A549 (cell line): ENCODE data around the gene THADA. TPM values are rescaled to one million over a fixed set of nuclear protein-coding genes. Genes with fewer than 3 reads are reported as not detected.
A peak's percentile ranks its signal among the peaks of the same experiment; 100 is the strongest.

ENCODE experiments used
- ATAC-seq, 2 experiments: fragments of 200-7000 bp in 1 of 2; fragments of >200 bp in 1 of 2; cut with Nextera tagmentation in 1 of 2; cut with Tn5 transposase in 1 of 2; 3 replicates each; pipeline versions ENCODE4 v1.8.0 to v1.9.1; 2018 to 2020; ENCODE audit warnings: mild to moderate bottlenecking in 1 of 2, moderate library complexity in 1 of 2
- CTCF ChIA-PET: fragments of 300-600 bp; sonication (Branson Sonifier 250); formaldehyde crosslinking; extraction: SDS; loops from one replicate; lab custom pipeline; 2021; ENCODE audit warnings: antibody characterized with exemption, inconsistent platforms; lab: Yijun Ruan, JAX
- POLR2A ChIA-PET: fragments of 350-600 bp; formaldehyde crosslinking; extraction: SDS; loops from one replicate; lab custom pipeline; 2021; ENCODE audit warnings: antibody characterized with exemption, inconsistent platforms; lab: Yijun Ruan, JAX
- DNase-seq, 2 experiments: peaks; one replicate each; pipeline versions ENCODE4 v3.0.0 to v3.0.0-alpha.2; 2011 to 2016; ENCODE audit warnings: low read depth in 1 of 2, low spot score in 1 of 2
- FAIRE-seq: peaks from 2 replicates; lab custom pipeline; 2011; peaks lifted over from hg19 to GRCh38; lab: Jason Lieb, UNC
- H3K27ac ChIP-seq, 2 experiments: fragments of >200 bp; sonication (Bioruptor Twin); formaldehyde crosslinking; 3 replicates each; pipeline ENCODE4 v1.5.1; 2016 to 2017
- H3K4me1 ChIP-seq: fragments of >200 bp; sonication (Bioruptor Twin); formaldehyde crosslinking; 3 replicates; pipeline ENCODE4 v1.6.1; 2016
- H3K4me2 ChIP-seq: fragments of >200 bp; sonication (Bioruptor Twin); formaldehyde crosslinking; 3 replicates; pipeline ENCODE4 v1.6.1; 2016
- H3K4me3 ChIP-seq: fragments of >200 bp; sonication (Bioruptor Twin); formaldehyde crosslinking; 3 replicates; pipeline ENCODE4 v1.5.1; 2016
- H3K9me3 ChIP-seq: fragments of >200 bp; sonication (Bioruptor Twin); formaldehyde crosslinking; 3 replicates; pipeline ENCODE4 v1.6.1; 2016
- BHLHE40 ChIP-seq: IDR thresholded peaks from 2 replicates; pipeline ENCODE4 v1.6.1; 2012; ENCODE audit warnings: low read depth, low read length, inconsistent platforms
- EHMT2 ChIP-seq: fragments of 200-600 bp; sonication (generic); IDR thresholded peaks from 2 replicates; pipeline ENCODE4 v1.6.1; 2016; ENCODE audit warnings: antibody characterized with exemption, low read depth, mild to moderate bottlenecking, moderate library complexity
- EP300 ChIP-seq, 2 experiments: fragments of >200 bp; sonication (Bioruptor Twin); formaldehyde crosslinking; IDR thresholded peaks; 2 replicates in 1 of 2; 3 replicates in 1 of 2; pipeline ENCODE4 v1.6.1; 2016 to 2017
- FOSL2 ChIP-seq, 2 experiments: fragments of 450-650 bp in 1 of 2; fragments of >200 bp in 1 of 2; sonication (Bioruptor Twin) in 1 of 2; formaldehyde crosslinking; IDR thresholded peaks; 2 replicates each; pipeline versions ENCODE4 v1.5.0 to v1.6.1; 2016 to 2020; ENCODE audit warnings: mild to moderate bottlenecking in 1 of 2, moderate library complexity in 1 of 2
- FOXS1 ChIP-seq: fragments of 250-450 bp; sonication (Bioruptor Pico); IDR thresholded peaks from 2 replicates; pipeline ENCODE4 v1.5.0; 2020; ENCODE audit warnings: mild to moderate bottlenecking, moderate library complexity
- GATA3 ChIP-seq: IDR thresholded peaks from 2 replicates; pipeline ENCODE4 v1.6.1; 2012; ENCODE audit warnings: borderline replicate concordance
- HDAC2 ChIP-seq: fragments of 200-600 bp; sonication (generic); IDR thresholded peaks from 2 replicates; pipeline ENCODE4 v1.6.1; 2016
- HMGXB4 ChIP-seq: fragments of 250-450 bp; sonication (Bioruptor Pico); IDR thresholded peaks from 2 replicates; pipeline ENCODE4 v1.5.0; 2021; ENCODE audit warnings: mild to moderate bottlenecking, moderate library complexity, borderline replicate concordance
- HOXA7 ChIP-seq: fragments of 250-450 bp; sonication (Bioruptor Pico); IDR thresholded peaks from 2 replicates; pipeline ENCODE4 v1.5.0; 2020; ENCODE audit warnings: mild to moderate bottlenecking, moderate library complexity
- HOXB5 ChIP-seq: fragments of 250-450 bp; sonication (Bioruptor Pico); IDR thresholded peaks from 2 replicates; pipeline ENCODE4 v1.5.0; 2020; ENCODE audit warnings: mild to moderate bottlenecking, moderate library complexity
- JUN ChIP-seq, 2 experiments: fragments of >200 bp; sonication (Bioruptor Twin); formaldehyde crosslinking; IDR thresholded peaks; 2 replicates in 1 of 2; 3 replicates in 1 of 2; pipeline ENCODE4 v1.6.1; 2016 to 2017
- JUNB ChIP-seq: fragments of >200 bp; sonication (Bioruptor Twin); formaldehyde crosslinking; IDR thresholded peaks from 2 replicates; pipeline ENCODE4 v1.6.1; 2016
- MAZ ChIP-seq: fragments of 150-350 bp; IDR thresholded peaks from 2 replicates; pipeline ENCODE4 v1.6.1; 2014; ENCODE audit warnings: antibody characterized with exemption, low read depth, low read length, borderline replicate concordance
- NR3C1 ChIP-seq: fragments of >200 bp; sonication (Bioruptor Twin); formaldehyde crosslinking; IDR thresholded peaks from 3 replicates; pipeline ENCODE4 v1.6.1; 2017
- RAD21 ChIP-seq, 2 experiments: fragments of >200 bp in 1 of 2; sonication (Bioruptor Twin) in 1 of 2; formaldehyde crosslinking in 1 of 2; IDR thresholded peaks in 1 of 2; conservative IDR thresholded peaks in 1 of 2; 2 replicates in 1 of 2; 3 replicates in 1 of 2; pipeline ENCODE4 v1.6.1; 2012 to 2018; ENCODE audit warnings: inconsistent platforms in 1 of 2
- RCOR1 ChIP-seq: fragments of 150-350 bp; IDR thresholded peaks from 2 replicates; pipeline ENCODE4 v1.6.1; 2014; ENCODE audit warnings: antibody characterized with exemption, low read length, low read depth
- RFX5 ChIP-seq: fragments of 450-650 bp; IDR thresholded peaks from 2 replicates; pipeline ENCODE4 v1.7.1; 2014; ENCODE audit warnings: antibody characterized with exemption, mild to moderate bottlenecking, moderate library complexity
- SMC3 ChIP-seq: fragments of >200 bp; sonication (Bioruptor Twin); formaldehyde crosslinking; IDR thresholded peaks from 3 replicates; pipeline ENCODE4 v1.6.1; 2018; ENCODE audit warnings: inconsistent platforms
- USF2 ChIP-seq: fragments of 450-650 bp; IDR thresholded peaks from 2 replicates; pipeline ENCODE4 v1.6.1; 2014; ENCODE audit warnings: antibody characterized with exemption
- ZC3H11A ChIP-seq: fragments of 450-650 bp; IDR thresholded peaks from 2 replicates; pipeline ENCODE4 v1.6.1; 2014; ENCODE audit warnings: antibody characterized with exemption, mild to moderate bottlenecking
- WGBS: methylation state at CpG from one replicate; pipeline ENCODE4 v1.1.6; 2017; ENCODE audit errors: missing lambda C conversion rate; 5-methylcytosine and 5-hydroxymethylcytosine counted together
- polyA plus RNA-seq, 4 experiments: library from polyadenylated mRNA; depleted of rRNA in 3 of 4; stranded (reverse); fragments of >200 nt; fragmentation: RNase III in 1 of 4; extraction: RNeasy Plus Mini Kit Qiagen cat#74134 plus additional on column Dnase treatment in 1 of 4; gene quantifications; 2 replicates in 3 of 4; 3 replicates in 1 of 4; pipeline ENCODE4 v1.2.3, GENCODE V29; 2011 to 2017
- TF ChIP-seq, protein P1 (sequence below): fragments of >200 bp; sonication (Bioruptor Twin); formaldehyde crosslinking; IDR thresholded peaks from 3 replicates; pipeline ENCODE4 v1.5.1; 2016
- TF ChIP-seq, protein P2 (sequence below): fragments of >200 bp; sonication (Bioruptor Twin); formaldehyde crosslinking; IDR thresholded peaks from 2 replicates; pipeline ENCODE4 v1.6.1; 2016
- TF ChIP-seq, protein P3 (sequence below): fragments of 150-350 bp; IDR thresholded peaks from 2 replicates; pipeline ENCODE4 v1.6.1; 2014; ENCODE audit warnings: low read depth, mild to moderate bottlenecking, low read length
- TF ChIP-seq, protein P4 (sequence below): IDR thresholded peaks from 2 replicates; pipeline ENCODE4 v1.6.1; 2012

Gene THADA
- polyA plus RNA-seq, 2 of the 4 experiments (the other 2 are of a cell fraction): 21.8 to 37.9 TPM

GRCh38 chr2:43318791-43319190 is 277.0 kb downstream of the THADA start (continued):
- TF ChIP-seq, protein P1, sequence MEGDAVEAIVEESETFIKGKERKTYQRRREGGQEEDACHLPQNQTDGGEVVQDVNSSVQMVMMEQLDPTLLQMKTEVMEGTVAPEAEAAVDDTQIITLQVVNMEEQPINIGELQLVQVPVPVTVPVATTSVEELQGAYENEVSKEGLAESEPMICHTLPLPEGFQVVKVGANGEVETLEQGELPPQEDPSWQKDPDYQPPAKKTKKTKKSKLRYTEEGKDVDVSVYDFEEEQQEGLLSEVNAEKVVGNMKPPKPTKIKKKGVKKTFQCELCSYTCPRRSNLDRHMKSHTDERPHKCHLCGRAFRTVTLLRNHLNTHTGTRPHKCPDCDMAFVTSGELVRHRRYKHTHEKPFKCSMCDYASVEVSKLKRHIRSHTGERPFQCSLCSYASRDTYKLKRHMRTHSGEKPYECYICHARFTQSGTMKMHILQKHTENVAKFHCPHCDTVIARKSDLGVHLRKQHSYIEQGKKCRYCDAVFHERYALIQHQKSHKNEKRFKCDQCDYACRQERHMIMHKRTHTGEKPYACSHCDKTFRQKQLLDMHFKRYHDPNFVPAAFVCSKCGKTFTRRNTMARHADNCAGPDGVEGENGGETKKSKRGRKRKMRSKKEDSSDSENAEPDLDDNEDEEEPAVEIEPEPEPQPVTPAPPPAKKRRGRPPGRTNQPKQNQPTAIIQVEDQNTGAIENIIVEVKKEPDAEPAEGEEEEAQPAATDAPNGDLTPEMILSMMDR: no peak
- TF ChIP-seq JUN (IDR thresholded peaks at IDR 0.05) (no peak), SMC3 (no peak), HOXA7 (CRISPR knock-in tag) (no peak), JUNB (no peak), BHLHE40 (no peak), HOXB5 (CRISPR knock-in tag) (no peak), EP300 (IDR thresholded peaks at IDR 0.05) (no peak)

DNA sequence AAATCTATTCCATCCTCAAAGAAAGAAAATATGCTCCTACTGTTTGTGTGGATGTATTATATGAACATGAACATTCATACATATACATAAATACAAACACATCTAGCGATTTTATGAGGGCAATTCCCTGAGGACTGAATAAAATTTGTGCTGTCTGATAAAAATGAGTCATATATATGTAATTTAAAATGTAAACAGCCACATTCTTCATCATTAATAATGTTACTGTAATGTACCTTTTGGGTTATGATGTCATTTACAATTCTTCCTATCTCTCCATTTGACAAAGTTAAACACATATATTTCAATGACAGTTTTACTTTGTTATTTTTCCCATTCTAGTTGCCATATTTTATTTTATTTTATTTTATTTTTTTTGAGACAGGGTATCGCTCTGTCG is 278.2 kb downstream of the THADA start:
- Histone ChIP-seq H3K9me3 (no peaks in the 10 kb centered on the region), H3K4me1 (peaks cover 34% of the 10 kb centered on the region), H3K4me3 (no peak overlapping the region), H3K4me2 (peak overlapping the region; percentile 5; the same call in 2 of the 3 replicates), H3K27ac (no peak overlapping the region)
- POLR2A ChIA-PET: no interaction called here
- CTCF ChIA-PET: interaction anchor here (0.9 kb wide), 1 partner anchor 24 kb away, joined by 3 read pairs; no protein-coding TSS in a partner anchor
- DNase-seq: no peak
- 71% methylated on average over 3 of the region's 3 CpGs for WGBS
- ATAC-seq: no peak
- no peak for FAIRE-seq
- TF ChIP-seq GATA3 (no peak), FOSL2 (IDR thresholded peaks at IDR 0.05) (no peak), FOSL2 (CRISPR knock-in tag; IDR thresholded peaks at IDR 0.05) (peak; percentile 70)
- TF ChIP-seq, protein P2, sequence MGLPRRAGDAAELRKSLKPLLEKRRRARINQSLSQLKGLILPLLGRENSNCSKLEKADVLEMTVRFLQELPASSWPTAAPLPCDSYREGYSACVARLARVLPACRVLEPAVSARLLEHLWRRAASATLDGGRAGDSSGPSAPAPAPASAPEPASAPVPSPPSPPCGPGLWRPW: no peak

- Histone ChIP-seq H3K9me3 (no peaks in the 10 kb centered on the region), H3K4me1 (peaks cover 34% of the 10 kb centered on the region), H3K4me3 (no peak overlapping the region), H3K27ac (no peak overlapping the region), H3K4me2 (no peak overlapping the region)
- DNase-seq (no peak), ATAC-seq (no peak), FAIRE-seq (peak; percentile 23)
- WGBS: 93% methylated on average over 1 of the region's 1 CpG
- TF ChIP-seq MAZ: no peak
- TF ChIP-seq HMGXB4 (CRISPR knock-in tag): no peak
- TF ChIP-seq, protein P3, sequence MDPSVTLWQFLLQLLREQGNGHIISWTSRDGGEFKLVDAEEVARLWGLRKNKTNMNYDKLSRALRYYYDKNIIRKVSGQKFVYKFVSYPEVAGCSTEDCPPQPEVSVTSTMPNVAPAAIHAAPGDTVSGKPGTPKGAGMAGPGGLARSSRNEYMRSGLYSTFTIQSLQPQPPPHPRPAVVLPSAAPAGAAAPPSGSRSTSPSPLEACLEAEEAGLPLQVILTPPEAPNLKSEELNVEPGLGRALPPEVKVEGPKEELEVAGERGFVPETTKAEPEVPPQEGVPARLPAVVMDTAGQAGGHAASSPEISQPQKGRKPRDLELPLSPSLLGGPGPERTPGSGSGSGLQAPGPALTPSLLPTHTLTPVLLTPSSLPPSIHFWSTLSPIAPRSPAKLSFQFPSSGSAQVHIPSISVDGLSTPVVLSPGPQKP: no peak
- TF ChIP-seq RCOR1: no peak
- ChIA-PET POLR2A (no interaction called here), CTCF (interaction anchor here (0.9 to 1.0 kb wide), 2 partner anchors 23 to 88 kb away, joined by 3 to 4 read pairs; no protein-coding TSS in a partner anchor)
Observed at GRCh38 chr2:43317194-43317593, 278.6 kb downstream of the THADA start.

DNA sequence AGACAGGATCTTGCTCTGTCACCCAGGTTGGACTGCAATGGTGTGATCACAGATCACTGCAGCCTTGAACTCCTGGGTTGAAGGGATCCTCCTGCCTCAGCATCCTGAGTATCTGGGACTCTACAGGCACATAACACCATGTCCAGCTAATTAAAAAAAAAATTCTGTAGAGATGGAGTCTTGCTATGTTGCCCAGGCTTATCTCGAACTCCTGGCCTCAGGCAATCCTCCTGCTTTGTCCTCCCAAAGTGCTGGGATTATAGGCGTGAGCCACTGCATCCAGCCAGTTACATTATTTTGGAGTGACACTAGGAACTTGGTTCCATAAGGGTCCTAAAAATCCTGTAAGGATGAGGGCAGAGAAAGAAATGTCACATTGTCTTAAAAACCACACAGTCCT is 280.4 kb downstream of the THADA start:
- no peak overlapping the region for H3K27ac ChIP-seq
- TF ChIP-seq SMC3 (no peak), HDAC2 (no peak), RFX5 (no peak), FOXS1 (CRISPR knock-in tag) (no peak), USF2 (no peak), ZC3H11A (no peak), EHMT2 (no peak), NR3C1 (no peak), HOXB5 (CRISPR knock-in tag) (no peak), RAD21 (conservative IDR thresholded peaks at IDR 0.05 in 1 of 2, IDR thresholded peaks at IDR 0.05 in 1 of 2) (no peak), FOSL2 (IDR thresholded peaks at IDR 0.05) (no peak), FOSL2 (CRISPR knock-in tag; IDR thresholded peaks at IDR 0.05) (no peak)
- TF ChIP-seq, protein P1: no peak
- TF ChIP-seq, protein P4, sequence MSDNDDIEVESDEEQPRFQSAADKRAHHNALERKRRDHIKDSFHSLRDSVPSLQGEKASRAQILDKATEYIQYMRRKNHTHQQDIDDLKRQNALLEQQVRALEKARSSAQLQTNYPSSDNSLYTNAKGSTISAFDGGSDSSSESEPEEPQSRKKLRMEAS: no peak
- TF ChIP-seq, all 56 proteins: peak for 0
- H3K4me1 ChIP-seq: peaks cover 47% of the 10 kb centered on the region
- DNase-seq (no peak), FAIRE-seq (no peak), ATAC-seq (no peak)
- CTCF ChIA-PET: no interaction called here
- WGBS: 100% methylated on average over 2 of the region's 2 CpGs
- no peak overlapping the region for H3K4me2 ChIP-seq
- POLR2A ChIA-PET: no interaction called here
- no peaks in the 10 kb centered on the region for H3K9me3 ChIP-seq
- H3K4me3 ChIP-seq: no peak overlapping the region
